Measurements from ENCODE around the gene SLC29A3. TPM values are rescaled to one million over a fixed set of nuclear protein-coding genes. Genes with fewer than 3 reads are reported as not detected.
"Not testable (repeated sequence)": the region's sequence is repeated elsewhere in the genome, so short reads cannot be mapped to it uniquely, and the experiment has no call there.

SLC29A3 gene
- 1 to 10 TPM; 6.6 to 8.7 (median 8.4) TPM for polyA plus RNA-seq (ENCODE audit: insufficient read length in 3 of 3)
- long read RNA-seq, donor 1, result 0 reads
- long read RNA-seq, donor 2, partial matches to known transcripts, result 5 of 5 reads
- long read RNA-seq, donor 2, other reads (novel, unspliced or antisense), result 0 of 5 reads
- long read RNA-seq, donor 3, partial matches to known transcripts, result 0 of 4 reads
- long read RNA-seq, donor 3, other reads (novel, unspliced or antisense), result 0 of 4 reads
- long read RNA-seq, donor 4, result 0 reads
- long read RNA-seq, donor 5, result 0 reads
- long read RNA-seq, donor 6, partial matches to known transcripts, result 0 of 2 reads
- long read RNA-seq, donor 6, other reads (novel, unspliced or antisense), result 0 of 2 reads
- long read RNA-seq, donor 7, result 0 reads
- long read RNA-seq, donor 8, partial matches to known transcripts, result 0 of 4 reads
- long read RNA-seq, donor 8, other reads (novel, unspliced or antisense), result 0 of 4 reads
- long read RNA-seq, donor 9, partial matches to known transcripts, result 0 of 2 reads
- long read RNA-seq, donor 9, other reads (novel, unspliced or antisense), result 0 of 2 reads
- long read RNA-seq, donor 10, partial matches to known transcripts, result 0 of 3 reads
- long read RNA-seq, donor 10, other reads (novel, unspliced or antisense), result 0 of 3 reads
- long read RNA-seq, donor 11, partial matches to known transcripts, result 0 of 1 reads
- long read RNA-seq, donor 11, other reads (novel, unspliced or antisense), result 0 of 1 reads
- long read RNA-seq, donor 12, result 0 reads
- long read RNA-seq, donor 13, result 0 reads
- long read RNA-seq, donor 14, result 0 reads
- long read RNA-seq, donor 15, partial matches to known transcripts, result 0 of 1 reads
- long read RNA-seq, donor 15, other reads (novel, unspliced or antisense), result 0 of 1 reads
- long read RNA-seq, donor 16, partial matches to known transcripts, result 0 of 6 reads
- long read RNA-seq, donor 16, other reads (novel, unspliced or antisense), result 0 of 6 reads

GRCh38 chr10:71319042-71319799, at the start of gene SLC29A3:
Gene SLC29A3, plus strand, starts transcription at chr10:71319259. Its CDS starts 51 bp downstream, at chr10:71319310.
- peak in 8 of 11 donors; percentile 49 to 76 (median 70) for DNase-seq (ENCODE audit: extremely low read depth in 1 of 11, low read depth in 9 of 11, low spot score in 4 of 11)

- DNase-seq (ENCODE audit: extremely low read depth in 1 of 11, low read depth in 9 of 11, low spot score in 4 of 11), result peak in 2 of 11 donors; percentile 50 to 53
Observed at GRCh38 chr10:71269301-71270288, 49.5 kb upstream of the SLC29A3 start.

GRCh38 chr10:71270301-71271220, 48.5 kb upstream of the SLC29A3 start:
- peak in 8 of 11 donors; percentile 55 to 78 (median 68) for DNase-seq (ENCODE audit: extremely low read depth in 1 of 11, low read depth in 9 of 11, low spot score in 4 of 11)

- DNase-seq (ENCODE audit: extremely low read depth in 1 of 11, low read depth in 9 of 11, low spot score in 4 of 11), result no peak
Observed at GRCh38 chr10:71271662-71272055, 47.4 kb upstream of the SLC29A3 start.

GRCh38 chr10:71272056-71272771, 46.8 kb upstream of the SLC29A3 start:
- DNase-seq (ENCODE audit: extremely low read depth in 1 of 11, low read depth in 9 of 11, low spot score in 4 of 11), result no peak

- not testable (repeated sequence) for DNase-seq (ENCODE audit: extremely low read depth in 1 of 11, low read depth in 9 of 11, low spot score in 4 of 11)
Observed at GRCh38 chr10:71272974-71273373, 46.1 kb upstream of the SLC29A3 start.

- no peak for DNase-seq (ENCODE audit: extremely low read depth in 1 of 11, low read depth in 9 of 11, low spot score in 4 of 11)
Observed at GRCh38 chr10:71273506-71273905, 45.6 kb upstream of the SLC29A3 start.

- DNase-seq (ENCODE audit: extremely low read depth in 1 of 11, low read depth in 9 of 11, low spot score in 4 of 11), result no peak
Observed at GRCh38 chr10:71274901-71275796, 43.9 kb upstream of the SLC29A3 start.

GRCh38 chr10:71276873-71277272, 42.2 kb upstream of the SLC29A3 start:
- DNase-seq (ENCODE audit: extremely low read depth in 1 of 11, low read depth in 9 of 11, low spot score in 4 of 11), result no peak

- DNase-seq (ENCODE audit: extremely low read depth in 1 of 11, low read depth in 9 of 11, low spot score in 4 of 11), result no peak
Observed at GRCh38 chr10:71277914-71278665, 41.0 kb upstream of the SLC29A3 start.

- DNase-seq (ENCODE audit: extremely low read depth in 1 of 11, low read depth in 9 of 11, low spot score in 4 of 11), result no peak
Observed at GRCh38 chr10:71278691-71279588, 40.1 kb upstream of the SLC29A3 start.

- DNase-seq (ENCODE audit: extremely low read depth in 1 of 11, low read depth in 9 of 11, low spot score in 4 of 11), result no peak
Observed at GRCh38 chr10:71279590-71280170, 39.4 kb upstream of the SLC29A3 start.

- DNase-seq (ENCODE audit: extremely low read depth in 1 of 11, low read depth in 9 of 11, low spot score in 4 of 11), result no peak
Observed at GRCh38 chr10:71280216-71280615, 38.8 kb upstream of the SLC29A3 start.
